GM19468 (cell line): ENCODE results near the gene IL15.
A peak's percentile ranks its signal among the peaks of the same experiment; 100 is the strongest.
"Not testable (repeated sequence)": the region's sequence is repeated elsewhere in the genome, so short reads cannot be mapped to it uniquely, and the experiment has no call there.

ENCODE experiments used
- ATAC-seq: cut with Tn5 transposase; IDR thresholded peaks from one replicate; pipeline ENCODE4 v1.9.1; 2021; ENCODE audit warnings: mild to moderate bottlenecking, moderate library complexity, moderate number of reproducible peaks; ENCODE audit not compliant: unreplicated experiment; ENCODE audit errors: extremely low read depth

Gene IL15

GRCh38 chr4:141636082-141636770 is at the start of gene IL15:
IL15 (plus strand) TSS chr4:141636583; CDS start chr4:141719465, 82,882 bp downstream.
- peak; percentile 41 for ATAC-seq

- no peak for ATAC-seq
Measured at GRCh38 chr4:141587897-141588296, 48.5 kb upstream of the IL15 start.

GRCh38 chr4:141595531-141595930 is 40.9 kb upstream of the IL15 start:
- ATAC-seq, result no peak

- ATAC-seq, result no peak
Measured at GRCh38 chr4:141599853-141600252, 36.5 kb upstream of the IL15 start.

- ATAC-seq, result not testable (repeated sequence)
Measured at GRCh38 chr4:141604683-141605082, 31.7 kb upstream of the IL15 start.

GRCh38 chr4:141605425-141605856 is 30.9 kb upstream of the IL15 start:
- ATAC-seq, result no peak

- no peak for ATAC-seq
Measured at GRCh38 chr4:141609243-141609642, 27.1 kb upstream of the IL15 start.

GRCh38 chr4:141610365-141610764 is 26.0 kb upstream of the IL15 start:
- ATAC-seq, result no peak

GRCh38 chr4:141614878-141615586 is 21.4 kb upstream of the IL15 start:
- no peak for ATAC-seq

GRCh38 chr4:141615587-141615918 is 20.8 kb upstream of the IL15 start:
- not testable (repeated sequence) for ATAC-seq

- no peak for ATAC-seq
Measured at GRCh38 chr4:141620715-141621114, 15.7 kb upstream of the IL15 start.

GRCh38 chr4:141625023-141625422 is 11.4 kb upstream of the IL15 start:
- no peak for ATAC-seq

- no peak for ATAC-seq
Measured at GRCh38 chr4:141630854-141631253, 5.5 kb upstream of the IL15 start.

- peak; percentile 35 for ATAC-seq
Measured at GRCh38 chr4:141635736-141636081, 674 bp upstream of the IL15 start.

- ATAC-seq, result peak; percentile 31
Measured at GRCh38 chr4:141636771-141637460, 533 bp downstream of the IL15 start.

- no peak for ATAC-seq
Measured at GRCh38 chr4:141637565-141637964, 1.2 kb downstream of the IL15 start.

GRCh38 chr4:141638230-141638629 is 1.8 kb downstream of the IL15 start:
- ATAC-seq, result no peak

- ATAC-seq, result no peak
Measured at GRCh38 chr4:141640696-141641095, 4.3 kb downstream of the IL15 start.

GRCh38 chr4:141642063-141642462 is 5.7 kb downstream of the IL15 start:
- ATAC-seq, result no peak

- ATAC-seq, result no peak
Measured at GRCh38 chr4:141642711-141643110, 6.3 kb downstream of the IL15 start.

- ATAC-seq, result peak; percentile 32
Measured at GRCh38 chr4:141643557-141643956, 7.2 kb downstream of the IL15 start.
